Amniotic epithelial cell (primary cell): ENCODE results near the gene SLC39A1.
A peak's percentile ranks its signal among the peaks of the same experiment; 100 is the strongest.
"Not testable (repeated sequence)": the region's sequence is repeated elsewhere in the genome, so short reads cannot be mapped to it uniquely, and the experiment has no call there.

Experiments used
- DNase-seq: peaks from one replicate; pipeline ENCODE4 v3.0.0-alpha.2; 2010; ENCODE audit warnings: low read depth

SLC39A1 gene

DNA sequence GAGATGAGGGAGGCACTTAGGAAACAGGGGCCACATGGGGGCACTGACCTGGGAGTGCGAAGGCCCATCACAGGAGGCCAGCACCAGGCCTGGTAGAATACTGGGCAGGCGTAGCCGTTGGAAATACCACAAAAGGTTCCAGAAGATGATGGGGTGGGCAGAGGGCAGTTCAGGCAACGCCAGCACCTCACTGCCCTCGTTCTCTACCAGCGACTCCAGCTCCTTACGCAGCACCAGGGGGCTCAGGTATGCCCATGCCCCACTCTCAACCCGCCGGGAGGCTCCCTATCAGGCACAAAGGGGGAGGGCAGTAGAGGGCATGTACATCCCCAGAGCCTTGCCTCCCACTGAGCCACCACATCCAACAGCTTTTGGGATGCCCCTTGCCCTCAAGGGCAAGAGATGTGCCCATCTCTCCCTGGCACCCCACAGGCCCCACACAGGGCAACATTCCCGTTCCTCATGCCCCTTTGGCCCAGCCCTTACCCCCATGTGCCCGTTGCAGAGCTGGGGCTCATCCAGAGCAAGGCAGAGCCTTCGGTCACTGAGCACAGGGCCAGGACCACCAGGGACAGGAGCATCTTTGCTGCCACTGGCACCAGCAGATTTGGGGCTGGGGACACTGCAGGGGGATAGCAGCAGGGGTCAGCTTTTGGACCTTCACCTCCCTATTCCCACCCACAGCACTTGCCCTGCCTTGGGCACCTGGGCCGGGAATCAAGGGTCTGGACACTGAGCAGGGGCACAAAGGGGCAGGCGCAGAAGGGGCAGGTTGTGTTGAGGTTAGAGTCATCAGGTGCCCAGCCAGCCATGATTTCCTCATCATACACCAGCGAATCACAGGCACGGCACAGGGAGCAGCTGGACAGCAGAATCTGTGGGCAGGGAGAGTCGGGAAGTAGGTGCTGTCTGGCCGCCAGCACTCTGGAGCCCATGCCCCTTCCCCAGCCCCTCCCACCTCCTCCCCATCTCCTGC, 30.9 kb downstream of the SLC39A1 start:
- DNase-seq = no peak

DNA sequence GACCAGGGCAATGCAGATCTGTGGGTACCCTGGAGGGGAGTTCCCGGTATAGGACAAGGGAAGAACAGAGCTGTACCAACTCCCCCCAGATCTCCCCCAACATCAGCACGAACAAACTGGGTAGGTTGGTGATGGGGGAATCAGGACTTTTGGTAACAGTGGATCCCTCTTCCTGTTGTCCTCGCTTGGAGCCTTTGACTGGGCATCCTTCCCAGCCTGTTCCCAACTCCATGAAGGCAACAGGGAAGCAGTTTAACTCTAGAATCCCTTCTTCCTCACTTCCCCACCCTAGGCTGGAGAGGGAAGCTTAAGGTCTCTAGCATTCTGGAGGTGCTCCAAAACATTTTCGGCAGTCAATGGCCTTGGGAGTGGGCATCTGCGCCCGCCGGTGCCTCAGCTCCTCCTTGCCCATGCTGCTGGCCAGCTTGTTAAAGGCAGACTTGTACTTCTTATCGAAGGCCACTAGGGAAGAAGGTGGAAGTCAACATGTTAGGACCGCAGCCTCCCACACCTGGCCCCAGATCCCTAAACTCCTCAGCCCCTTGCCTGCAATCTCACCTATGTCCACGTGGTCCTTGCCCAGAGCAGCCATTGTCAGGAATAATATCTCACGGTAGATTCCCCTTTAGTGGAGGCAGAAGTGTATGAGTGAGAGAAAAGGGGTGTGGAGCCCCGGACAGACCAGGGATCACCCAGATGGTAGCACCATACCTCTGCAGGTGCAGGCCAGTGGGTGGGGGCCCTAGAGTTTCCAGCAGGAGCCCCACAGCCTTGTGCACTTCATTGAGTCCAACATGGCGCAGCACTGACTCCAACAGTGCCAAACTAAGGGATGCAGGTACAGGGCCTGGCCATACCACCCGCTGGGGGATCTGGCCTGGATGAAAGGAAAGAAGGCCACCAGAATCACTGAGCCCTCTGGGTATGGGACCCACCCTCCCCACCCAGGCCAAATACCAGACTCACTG, 33.1 kb downstream of the SLC39A1 start:
- DNase-seq = no peak

DNA sequence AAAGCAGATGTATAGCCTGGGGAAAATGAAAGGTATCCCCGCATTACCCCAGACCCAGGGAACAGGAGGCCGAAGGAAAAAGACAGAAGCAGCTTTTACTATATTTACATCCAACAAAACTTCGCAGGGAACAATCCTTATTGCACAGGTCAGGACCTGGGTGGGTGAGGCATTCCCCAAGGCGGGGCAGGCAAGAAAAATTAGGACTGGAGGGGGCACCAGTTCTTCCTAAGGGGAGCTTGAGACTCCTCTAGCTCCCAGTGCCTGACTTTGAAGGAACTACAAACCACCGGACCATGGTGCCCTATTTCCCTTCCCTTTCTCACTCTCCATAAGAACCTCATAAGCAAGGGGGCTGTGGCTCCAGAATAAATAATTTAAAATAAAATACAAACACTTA, 33.9 kb downstream of the SLC39A1 start:
- DNase-seq = no peak

DNA sequence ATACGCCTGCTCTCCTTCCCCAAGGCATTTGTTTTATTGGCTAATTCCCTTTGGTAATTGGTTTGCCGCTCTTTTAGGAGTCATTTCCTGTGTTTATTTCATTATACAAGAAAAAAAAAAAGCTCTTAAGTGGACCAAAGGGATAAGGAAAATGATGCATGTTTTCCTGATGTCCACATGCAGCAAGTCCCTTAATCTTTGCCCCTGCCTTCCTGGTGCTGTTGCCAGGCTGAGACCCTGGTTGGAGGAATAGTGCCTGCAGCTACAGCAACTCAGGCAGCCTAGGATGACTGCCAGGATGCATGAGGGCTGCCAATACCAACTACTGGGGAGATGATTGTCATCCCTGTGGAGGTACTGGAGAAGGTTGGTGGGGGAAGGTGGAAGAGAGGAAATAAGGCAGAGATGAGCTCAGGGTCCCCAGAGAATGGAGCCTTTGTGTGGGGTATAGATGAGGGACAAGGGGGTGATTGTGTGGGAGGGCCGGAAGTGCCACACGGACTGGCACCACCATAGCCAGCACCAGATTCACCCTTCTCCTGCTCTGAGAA, 34.5 kb downstream of the SLC39A1 start:
- no peak for DNase-seq

DNA sequence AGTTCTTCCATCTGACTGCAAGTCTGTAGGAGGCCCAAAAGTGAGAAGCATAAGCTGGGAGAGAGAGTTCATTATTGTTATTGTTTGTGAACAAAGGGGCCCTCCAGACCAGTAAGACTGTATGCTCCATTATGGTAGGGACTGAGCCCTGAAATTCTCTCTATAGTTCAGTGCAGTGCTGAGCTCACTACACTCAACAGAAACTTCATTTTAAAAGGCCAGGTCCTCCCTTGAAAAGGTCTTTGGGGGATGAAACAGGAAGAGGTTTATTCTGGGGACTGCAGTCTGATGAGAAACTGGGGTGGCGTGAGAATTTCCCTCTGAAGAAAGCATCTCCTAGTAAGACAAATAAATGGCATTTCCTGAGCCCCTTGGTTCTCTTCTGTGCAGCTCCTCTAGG, 35.1 kb downstream of the SLC39A1 start:
- no peak for DNase-seq

DNA sequence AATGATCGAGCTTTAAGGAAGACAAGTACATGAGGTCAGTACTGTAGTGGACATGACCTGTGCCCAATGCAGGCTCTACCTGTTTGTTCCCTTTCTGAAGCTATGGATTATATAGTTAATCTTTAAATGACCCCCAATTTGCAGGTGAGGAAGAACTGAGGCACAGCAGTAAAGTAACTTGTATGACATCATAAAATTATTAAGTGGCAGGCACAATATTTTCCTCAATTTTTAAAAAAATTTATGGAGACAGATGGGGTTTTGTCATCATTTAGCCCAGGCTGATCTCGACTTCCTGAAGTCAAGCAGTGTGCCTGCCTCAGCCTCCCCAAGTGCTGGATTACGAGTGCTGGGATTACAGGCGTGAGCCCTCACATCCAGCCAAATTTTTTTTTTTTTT, 36.9 kb downstream of the SLC39A1 start:
- DNase-seq = no peak

DNA sequence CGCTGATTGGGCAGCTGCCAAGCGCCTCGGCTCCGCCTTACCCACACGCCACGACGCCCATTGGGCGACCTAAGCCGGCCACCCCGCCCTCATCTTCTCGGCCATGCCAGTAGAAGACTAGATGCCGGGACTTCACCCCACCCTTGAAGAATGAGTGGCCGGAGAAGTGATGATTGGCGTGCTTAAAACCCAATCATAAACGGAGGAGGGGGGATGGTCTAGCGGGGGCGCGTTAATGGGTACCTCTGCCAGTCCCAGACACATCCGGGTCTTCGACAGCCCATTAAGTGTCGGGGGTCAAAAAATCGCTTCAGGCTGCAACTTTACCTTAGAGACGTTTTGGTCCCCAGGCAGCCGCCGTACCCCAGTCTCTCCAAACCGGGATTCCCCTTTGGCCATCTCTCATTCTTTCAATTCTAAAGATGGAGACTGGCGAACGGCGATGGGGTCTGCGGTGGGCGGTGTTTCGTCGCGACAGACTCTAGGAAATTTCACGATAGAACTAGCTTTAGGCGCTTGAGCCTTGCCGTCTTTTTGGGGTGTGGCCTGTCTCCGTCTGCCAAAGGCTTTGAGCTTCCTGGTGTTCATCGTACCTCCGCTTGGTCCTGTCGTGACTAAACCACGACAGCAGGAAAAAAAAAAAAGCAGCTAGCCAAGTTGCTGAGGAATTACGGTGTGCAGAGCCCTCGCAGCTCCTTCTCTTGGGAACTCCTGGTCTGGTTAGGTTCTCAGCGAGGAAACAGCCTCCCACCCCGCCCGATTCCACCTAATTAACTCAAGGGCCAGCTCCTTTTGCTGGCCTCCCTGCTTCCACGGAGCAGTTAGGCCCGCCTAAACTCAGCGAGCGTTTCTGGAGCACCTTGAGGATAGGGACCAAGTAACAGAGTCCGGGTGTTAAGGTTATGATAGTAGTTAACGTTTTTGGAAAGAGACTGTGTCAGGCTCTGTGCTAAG, 40.1 kb downstream of the SLC39A1 start, which contains the start of gene GATAD2B:
Gene GATAD2B (minus strand): TSS at position 1 of the 954 bp plus-strand sequence. CDS start 94,625 bp downstream, outside the sequence.
- peak; percentile 100 for DNase-seq

DNA sequence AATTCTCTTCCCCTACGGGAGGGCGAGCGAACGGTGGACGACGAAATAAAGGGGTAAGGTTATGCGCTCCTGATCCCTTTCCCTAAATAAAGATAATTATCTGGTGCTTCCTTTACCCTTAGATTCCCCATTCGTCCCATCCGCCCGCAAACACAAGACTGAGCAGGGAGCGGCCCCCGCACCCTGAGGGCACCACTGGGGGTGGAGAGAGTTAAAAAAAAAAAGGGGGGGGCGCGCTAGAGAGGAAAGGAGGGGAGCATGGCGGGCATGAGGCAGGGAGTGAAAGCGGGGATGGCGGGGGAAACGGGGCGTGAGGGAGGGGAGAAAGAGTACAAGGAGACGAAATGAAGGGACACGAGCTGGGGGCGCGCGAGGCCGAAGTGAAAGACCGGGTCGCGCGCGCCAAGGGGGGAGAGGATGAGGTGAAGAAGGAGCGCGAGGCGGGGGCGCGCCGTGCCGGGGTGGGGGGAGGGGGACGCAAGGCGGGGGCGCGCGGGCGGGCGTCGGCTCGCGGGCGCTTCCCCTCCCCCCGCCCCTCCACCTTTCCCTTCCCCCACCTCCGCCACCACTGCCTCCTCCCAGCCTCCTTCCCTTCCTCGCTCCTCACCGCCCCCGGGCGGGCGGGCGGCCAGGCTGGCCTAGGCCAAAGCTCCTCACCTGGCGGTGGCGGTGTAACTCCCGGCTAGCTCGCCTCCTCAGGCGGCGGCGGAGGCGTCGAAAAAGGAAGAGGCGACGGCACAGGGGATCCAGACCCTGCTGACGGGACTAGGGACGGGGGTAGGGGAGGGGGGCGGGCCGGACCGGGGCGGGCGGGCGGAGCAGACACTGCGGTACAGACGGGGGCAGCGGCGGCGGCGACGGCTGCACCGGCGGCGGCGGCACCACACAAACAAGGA, 41.0 kb downstream of the SLC39A1 start:
- DNase-seq = peak; percentile 6

DNA sequence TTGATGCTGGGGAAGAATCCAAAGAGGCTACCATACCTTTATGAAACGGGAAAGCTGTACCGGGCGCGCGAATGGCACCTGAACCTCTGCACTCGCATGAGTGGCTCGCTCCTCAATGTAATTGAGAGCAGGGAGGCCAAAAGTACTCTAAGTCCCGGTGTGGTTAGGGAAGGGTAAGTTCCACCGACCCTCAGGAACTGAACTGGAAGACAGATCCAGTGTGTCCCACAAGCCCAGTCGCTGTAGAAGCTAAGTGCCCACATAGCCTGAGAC, 41.6 kb downstream of the SLC39A1 start:
- DNase-seq = no peak

DNA sequence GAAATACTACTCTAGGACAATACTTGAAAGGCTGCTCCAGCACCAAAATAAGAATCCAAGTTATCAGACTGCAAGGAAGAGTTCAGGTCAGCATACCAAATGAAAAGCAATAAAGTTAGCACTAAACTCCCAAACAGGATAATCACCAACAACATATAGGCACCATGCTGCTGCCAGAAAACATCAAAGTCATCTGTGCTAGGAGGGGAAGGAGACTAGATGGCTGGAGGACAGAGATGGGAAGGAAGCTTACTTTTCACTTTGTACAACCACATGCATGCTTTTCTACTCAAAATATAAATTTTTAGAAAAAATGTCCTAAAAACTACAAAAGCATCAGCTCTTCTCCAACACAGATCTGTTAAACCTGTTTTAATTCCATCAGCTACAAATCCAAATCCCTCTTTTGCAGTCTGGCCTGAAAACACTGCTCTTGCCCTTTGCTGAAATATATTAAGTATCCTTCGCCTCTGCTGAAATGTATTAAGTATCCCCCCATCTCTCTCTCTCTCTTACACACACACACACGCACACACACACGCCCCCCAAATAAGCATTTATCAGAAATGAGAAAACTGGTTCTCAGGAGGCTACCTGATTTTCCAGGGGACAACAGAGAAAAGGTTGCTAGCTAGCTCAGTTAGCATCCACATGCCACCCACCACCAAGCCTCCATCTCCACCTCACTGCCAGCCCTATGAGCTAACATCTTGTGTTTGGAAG, 42.1 kb downstream of the SLC39A1 start:
- no peak for DNase-seq

DNA sequence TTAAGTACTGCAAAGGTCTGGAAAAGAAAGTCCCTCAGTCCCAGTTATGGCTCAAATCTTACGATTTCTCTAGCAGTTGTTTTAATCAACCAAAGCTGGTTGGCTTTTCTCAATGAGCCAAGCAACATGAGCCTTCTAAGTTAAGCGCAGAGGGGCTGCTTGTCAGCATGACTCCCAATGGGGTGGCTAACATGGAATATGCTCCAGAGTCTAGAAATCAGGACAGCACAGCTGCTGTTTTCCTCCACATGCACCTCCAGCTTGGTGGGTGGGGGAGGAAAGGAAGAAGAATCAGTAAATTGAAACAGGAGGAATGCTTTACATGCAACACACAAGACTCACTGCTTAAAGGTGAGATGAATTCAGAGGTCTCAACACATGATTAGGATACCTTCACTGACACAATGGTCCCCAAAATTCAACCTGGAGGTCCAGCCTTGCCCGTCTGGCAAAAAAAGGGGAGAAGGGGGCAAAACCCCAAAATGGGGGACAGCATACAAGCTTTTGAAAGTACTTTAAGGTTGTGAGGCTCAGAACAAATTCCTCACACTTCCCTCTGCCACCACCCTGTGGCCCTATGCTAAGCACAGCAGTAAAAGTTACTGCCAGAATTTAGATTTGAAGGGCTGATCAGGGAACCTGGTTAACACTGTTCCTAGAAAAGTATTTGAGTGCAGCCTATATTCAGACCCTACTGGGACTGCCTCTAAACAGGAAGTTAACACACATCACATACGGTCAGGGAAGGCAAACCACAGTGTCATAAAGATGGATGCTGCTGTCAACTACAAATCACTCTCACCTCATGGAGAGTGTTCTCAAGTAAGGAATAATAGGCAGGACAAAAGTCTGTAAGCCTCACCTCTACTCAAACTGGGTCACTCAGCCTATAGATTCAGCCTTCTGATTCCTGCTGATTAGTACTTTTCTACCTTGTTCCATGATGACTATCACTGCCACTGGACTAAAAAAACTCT, 43.2 kb downstream of the SLC39A1 start:
- DNase-seq = peak; percentile 49

DNA sequence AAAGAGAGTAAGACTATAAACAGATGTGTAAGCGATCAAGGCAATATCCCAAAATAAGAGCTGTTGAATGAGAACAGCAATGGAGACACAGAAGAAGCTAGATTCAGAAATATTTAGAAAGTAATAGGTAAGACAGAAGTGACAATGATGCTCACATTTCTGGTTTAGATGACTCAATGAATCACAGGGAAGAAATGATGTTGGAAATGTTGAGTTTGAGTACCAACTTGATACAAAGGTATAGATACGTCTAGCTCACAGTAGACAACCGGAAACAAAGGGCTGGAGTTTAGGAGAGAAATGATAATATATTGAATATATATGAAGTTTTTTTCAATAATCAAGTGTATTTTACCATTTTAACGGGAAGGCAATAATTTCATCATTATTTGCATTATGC, 47.0 kb downstream of the SLC39A1 start:
- no peak for DNase-seq

DNA sequence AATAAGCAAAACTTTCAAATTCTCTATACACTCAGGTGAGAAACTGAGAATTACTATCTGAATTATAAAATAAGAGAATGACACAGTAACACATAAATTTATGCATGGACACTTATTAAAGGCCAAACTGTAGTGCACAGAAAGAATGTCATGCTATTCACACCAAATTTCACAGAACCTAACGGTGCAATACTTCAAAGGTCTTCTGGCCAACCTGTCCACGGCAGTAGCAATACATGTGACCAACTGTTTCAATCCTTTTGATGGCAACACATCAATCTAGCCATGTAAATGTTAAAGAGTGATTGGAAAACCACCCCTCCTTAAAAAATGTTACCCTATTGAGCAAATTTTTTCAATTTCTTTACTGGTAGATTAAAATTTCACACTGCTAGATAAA, 51.0 kb downstream of the SLC39A1 start:
- DNase-seq = no peak

DNA sequence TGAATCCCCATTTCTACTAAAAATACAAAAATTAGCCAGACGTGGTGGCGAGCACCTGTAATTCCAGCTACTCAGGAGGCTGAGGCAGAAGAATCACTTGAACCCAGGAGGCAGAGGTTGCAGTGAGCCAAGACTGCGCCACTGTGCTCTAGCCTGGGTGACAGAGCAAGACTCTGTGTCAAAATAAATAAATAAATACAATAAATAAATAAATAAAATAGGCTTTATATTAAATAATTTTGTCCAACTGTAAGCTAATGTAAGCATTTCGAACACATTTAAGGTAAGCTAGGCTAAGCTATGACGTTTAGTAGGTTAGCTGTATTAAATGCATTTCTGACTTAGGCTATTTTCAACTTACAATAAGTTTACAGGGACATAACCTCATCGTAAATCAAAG, 52.8 kb downstream of the SLC39A1 start:
- DNase-seq = not testable (repeated sequence)
